T-cell (primary cell): Measurements from ENCODE around the gene CD74. TPM values are rescaled to one million over a fixed set of nuclear protein-coding genes. Genes with fewer than 3 reads are reported as not detected.
A peak's percentile ranks its signal among the peaks of the same experiment; 100 is the strongest.

Source experiments
- ATAC-seq, 4 experiments: fragments of 200-7000 bp in 3 of 4; fragments of 150-1000 bp in 1 of 4; cut with Tn5 transposase; replicated peaks in 1 of 4; 1 replicate in 3 of 4; 2 replicates in 1 of 4; pipeline ENCODE4 v1.10.0; 2021; ENCODE audit warnings: moderate library complexity in 3 of 4, mild to moderate bottlenecking in 2 of 4, moderate number of reproducible peaks in 1 of 4
- CTCF ChIA-PET, 2 donors: fragments of 300-600 bp; sonication (Branson Sonifier 250); formaldehyde crosslinking; loops; one replicate each; lab custom pipeline; 2022; ENCODE audit warnings: antibody characterized with exemption in 2 of 2; lab: Charles Lee
- POLR2A ChIA-PET, 2 donors: fragments of 300-600 bp; sonication (Branson Sonifier 250); formaldehyde crosslinking; loops; one replicate each; lab custom pipeline; 2022; ENCODE audit warnings: antibody characterized with exemption in 2 of 2; lab: Charles Lee
- DNase-seq, 35 experiments: peaks; one replicate each; pipeline versions ENCODE4 v3.0.0 to v3.0.0-alpha.2; 2013 to 2023
- H3K27ac ChIP-seq: one replicate; pipeline ENCODE4 v1.5.1; 2013; ENCODE audit warnings: low read length
- H3K27me3 ChIP-seq, 2 experiments: replicated peaks in 1 of 2; 1 replicate in 1 of 2; 2 replicates in 1 of 2; pipeline versions ENCODE4 v1.6.1 to v1.7.0; 2013; ENCODE audit warnings: low read length in 1 of 2, mixed read lengths in 1 of 2; ENCODE audit not compliant: control insufficient read depth in 2 of 2, insufficient read depth in 2 of 2; ENCODE audit errors: extremely low read depth in 1 of 2
- H3K36me3 ChIP-seq, 2 donors: 1 replicate in 1 of 2; 2 replicates in 1 of 2; pipeline versions ENCODE4 v1.6.1 to v1.7.0; 2013; ENCODE audit warnings: low read length in 1 of 2; ENCODE audit not compliant: control insufficient read depth in 2 of 2, insufficient read depth in 1 of 2; ENCODE audit errors: extremely low read depth in 1 of 2
- H3K4me1 ChIP-seq, 2 experiments: 1 replicate in 1 of 2; 2 replicates in 1 of 2; pipeline versions ENCODE4 v1.6.1 to v1.7.0; 2013; ENCODE audit warnings: low read length in 2 of 2, mixed read lengths in 1 of 2; ENCODE audit not compliant: insufficient read depth in 2 of 2, control insufficient read depth in 1 of 2; ENCODE audit errors: extremely low read depth in 1 of 2
- H3K4me3 ChIP-seq, 2 donors: 1 replicate in 1 of 2; 2 replicates in 1 of 2; pipeline versions ENCODE4 v1.5.1 to v1.7.0; 2013; ENCODE audit warnings: mild to moderate bottlenecking in 2 of 2, low read length in 1 of 2, moderate library complexity in 1 of 2; ENCODE audit not compliant: control insufficient read depth in 1 of 2; ENCODE audit errors: extremely low read depth in 1 of 2
- H3K9me3 ChIP-seq: 2 replicates; pipeline ENCODE4 v1.7.0; 2013
- H3K27ac Mint-ChIP-seq, 2 donors: one replicate each; pipeline ENCODE4 v1.8.0; 2020 to 2021; ENCODE audit warnings: mild to moderate bottlenecking in 2 of 2, mixed read lengths in 2 of 2
- H3K27me3 Mint-ChIP-seq, 2 donors: one replicate each; pipeline ENCODE4 v1.8.0; 2021 to 2022; ENCODE audit warnings: mixed read lengths in 2 of 2
- H3K36me3 Mint-ChIP-seq: one replicate; pipeline ENCODE4 v1.8.0; 2021; ENCODE audit warnings: mixed read lengths
- H3K4me1 Mint-ChIP-seq, 3 donors: one replicate each; pipeline ENCODE4 v1.8.0; 2020 to 2022; ENCODE audit warnings: mixed read lengths in 3 of 3, mild to moderate bottlenecking in 1 of 3
- H3K4me3 Mint-ChIP-seq, 3 donors: one replicate each; pipeline ENCODE4 v1.8.0; 2020 to 2022; ENCODE audit warnings: mild to moderate bottlenecking in 3 of 3, mixed read lengths in 3 of 3, moderate library complexity in 3 of 3
- H3K9me3 Mint-ChIP-seq, 3 donors: one replicate each; pipeline ENCODE4 v1.8.0; 2020 to 2022; ENCODE audit warnings: mixed read lengths in 3 of 3
- WGBS: methylation state at CpG from one replicate; pipeline ENCODE4 v1.1.5; 2013; ENCODE audit warnings: missing lambda C conversion rate; ENCODE audit not compliant: insufficient coverage; 5-methylcytosine and 5-hydroxymethylcytosine counted together
- total RNA-seq, 35 experiments: library from RNA in 6 of 35; stranded (reverse) in 6 of 35; fragments of 120-200 nt in 1 of 35; gene quantifications; one replicate each; pipeline versions ENCODE4 v1.2.1 to v1.2.4 and lab custom pipeline; 2013 to 2026

CD74 gene
- total RNA-seq, 5 donors from 2014 or later (not counting 1 experiment from before 2014, with no cell fraction given): 201 to 512 (median 406) TPM

DNA sequence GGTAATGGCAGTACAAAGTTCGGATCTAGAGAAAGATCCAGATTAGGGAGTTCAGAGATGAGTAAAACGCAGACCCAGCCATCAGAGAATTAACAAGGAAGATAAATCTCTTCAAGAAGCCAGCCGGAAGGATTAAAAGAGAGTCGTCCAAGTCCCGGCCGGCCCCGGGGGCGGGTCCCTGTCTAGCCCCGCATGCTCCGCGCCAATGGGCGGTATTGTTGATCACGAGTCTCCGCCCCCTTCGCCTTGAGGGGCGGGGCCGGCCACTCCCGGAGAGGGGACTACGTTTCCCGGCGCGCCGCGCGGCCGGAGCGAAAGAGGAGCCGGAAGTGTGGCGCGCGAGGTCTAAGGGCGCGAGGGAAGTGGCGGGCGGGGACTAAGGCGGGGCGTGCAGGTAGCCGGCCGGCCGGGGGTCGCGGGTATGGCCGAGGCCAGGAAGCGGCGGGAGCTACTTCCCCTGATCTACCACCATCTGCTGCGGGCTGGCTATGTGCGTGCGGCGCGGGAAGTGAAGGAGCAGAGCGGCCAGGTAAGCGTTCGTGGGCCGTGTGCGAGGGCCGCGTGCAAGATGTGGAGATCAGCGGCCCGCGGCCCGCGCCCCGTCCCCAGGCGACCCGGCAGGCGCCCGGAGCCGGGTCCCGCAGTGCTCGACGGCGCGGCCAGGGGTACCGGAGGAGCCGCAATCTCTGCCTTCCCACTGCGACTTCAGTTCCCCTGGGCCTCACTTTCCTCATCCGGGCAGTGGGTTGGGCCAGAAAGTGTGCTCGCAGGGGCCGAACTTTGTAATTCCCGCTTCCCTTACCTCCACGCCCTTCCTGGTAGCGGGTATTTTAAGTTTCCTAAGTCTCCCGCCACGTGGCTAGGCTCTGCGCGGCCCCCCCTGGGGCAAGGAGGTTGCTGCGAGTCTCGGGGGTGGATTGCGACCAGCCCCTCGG is 55.1 kb downstream of the CD74 start, which contains the start of gene TCOF1:
TCOF1 (plus strand) TSS at position 372 of the 935 bp plus-strand sequence; CDS start at position 422, 50 bp downstream.
- H3K27ac Mint-ChIP-seq: peak within 1 kb of the TSS; percentile 88 to 96
- H3K36me3 Mint-ChIP-seq: peaks cover 22% of the 10 kb centered on the region
- under 1% methylated on average over 83 of the region's 90 CpGs for WGBS
- Histone ChIP-seq H3K9me3 (no peaks in the 10 kb centered on the region), H3K4me3 (peak within 1 kb of the TSS; percentile 54 to 71), H3K27ac (peak within 1 kb of the TSS; percentile 48), H3K36me3 (peaks cover 3 to 31% of the 10 kb centered on the region in 2 donors), H3K27me3 (peaks cover 0 to 2% of the 10 kb centered on the region in 2 experiments), H3K4me1 (peaks cover 4 to 34% of the 10 kb centered on the region in 2 experiments)
- peak within 1 kb of the TSS; percentile 85 to 88 (median 86) for H3K4me3 Mint-ChIP-seq
- DNase-seq: peak; percentile 91 to 98 (median 95)
- H3K4me1 Mint-ChIP-seq: peaks cover 42 to 49% (median 48%) of the 10 kb centered on the region in 3 donors
- ChIA-PET CTCF (no interaction called here), POLR2A (interaction anchor here in 1 of 2 donors (0.6 to 0.8 kb wide), 2 partner anchors 54 to 121 kb away, joined by 3 read pairs; no protein-coding TSS in a partner anchor)
- H3K27me3 Mint-ChIP-seq: no peaks in the 10 kb centered on the region
- ATAC-seq: peak; percentile 97 to 99 (median 98)
- H3K9me3 Mint-ChIP-seq: no peaks in the 10 kb centered on the region

DNA sequence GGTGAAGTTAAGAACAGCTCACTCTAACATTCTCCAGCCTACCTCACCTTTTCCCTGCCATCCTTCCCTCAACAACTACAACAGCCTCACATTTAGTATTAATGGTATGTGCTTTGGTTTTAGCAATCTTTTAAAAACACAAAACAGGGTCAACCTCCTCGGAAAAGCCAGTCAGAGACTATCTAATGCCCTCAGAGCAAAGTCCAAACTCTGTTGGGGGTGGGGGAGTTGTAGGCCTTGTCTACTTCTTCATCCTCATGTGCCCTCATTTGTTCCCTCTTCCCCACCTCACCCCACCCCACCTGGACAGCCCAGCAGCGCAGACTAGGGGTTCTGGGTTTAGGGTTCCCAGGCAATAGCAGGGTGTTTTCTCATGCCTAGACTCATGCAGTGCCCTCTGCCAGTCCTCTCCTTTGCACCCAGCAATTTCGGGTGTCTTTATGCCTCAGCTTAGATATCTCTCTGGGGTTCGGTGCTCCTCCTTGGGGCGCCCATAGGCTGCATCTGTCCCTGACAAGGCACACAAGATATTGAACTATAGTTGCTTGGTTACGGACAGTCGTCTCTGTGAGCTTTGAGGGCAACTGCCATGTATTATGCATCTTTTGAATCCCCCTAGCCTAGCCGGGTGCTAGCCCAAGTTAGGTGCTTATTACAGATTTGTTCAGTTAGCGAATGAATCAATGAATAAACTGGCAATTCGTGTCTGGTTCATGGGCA is 56.0 kb downstream of the CD74 start:
- H3K27me3 ChIP-seq: peaks cover 0 to 2% of the 10 kb centered on the region in 2 experiments
- WGBS: 68% methylated on average over 6 of the region's 10 CpGs
- ATAC-seq (no peak), DNase-seq (peak in 1 of 35 experiments; percentile 4)
- peak overlapping the region; percentile 48 for H3K27ac ChIP-seq
- CTCF ChIA-PET: no interaction called here
- H3K4me3 ChIP-seq: peak overlapping the region in 1 of 2 donors; percentile 71
- no peaks in the 10 kb centered on the region for H3K27me3 Mint-ChIP-seq
- H3K27ac Mint-ChIP-seq: peak overlapping the region; percentile 88 to 96
- peaks cover 15% of the 10 kb centered on the region for H3K36me3 Mint-ChIP-seq
- H3K4me3 Mint-ChIP-seq: peak overlapping the region; percentile 85 to 88 (median 86)
- H3K9me3 Mint-ChIP-seq: no peaks in the 10 kb centered on the region
- H3K9me3 ChIP-seq: no peaks in the 10 kb centered on the region
- peaks cover 4 to 32% of the 10 kb centered on the region in 2 experiments for H3K4me1 ChIP-seq
- H3K4me1 Mint-ChIP-seq: peaks cover 35 to 41% (median 41%) of the 10 kb centered on the region in 3 donors
- peaks cover 0 to 22% of the 10 kb centered on the region in 2 donors for H3K36me3 ChIP-seq
- POLR2A ChIA-PET: interaction anchor here in 1 of 2 donors (0.8 kb wide), 1 partner anchor 54 kb away, joined by 3 read pairs; no protein-coding TSS in a partner anchor

DNA sequence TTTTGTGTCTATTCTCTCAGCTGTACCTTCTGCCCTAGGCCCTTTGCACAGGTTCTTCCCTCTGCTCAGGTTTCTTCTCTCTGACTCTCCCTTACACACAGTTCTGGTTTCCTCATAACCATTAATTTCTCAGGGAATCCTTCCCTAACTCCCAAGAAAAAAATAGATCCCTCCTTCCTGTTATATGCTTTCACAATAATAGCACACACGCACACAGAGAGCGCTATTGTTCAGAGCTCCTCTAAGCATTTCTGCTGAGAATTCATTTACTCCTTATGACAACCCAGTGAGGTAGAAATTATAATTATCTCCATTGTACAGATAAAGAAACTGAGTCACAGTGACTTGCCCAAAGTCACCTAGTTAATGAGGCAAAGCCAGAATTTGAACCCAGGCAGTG is 56.9 kb downstream of the CD74 start:
- H3K4me3 Mint-ChIP-seq: no peak overlapping the region
- Histone ChIP-seq H3K4me3 (no peak overlapping the region), H3K9me3 (no peaks in the 10 kb centered on the region), H3K27ac (no peak overlapping the region), H3K27me3 (peaks cover 0 to 2% of the 10 kb centered on the region in 2 experiments), H3K4me1 (peaks cover 4 to 36% of the 10 kb centered on the region in 2 experiments), H3K36me3 (peaks cover 0 to 13% of the 10 kb centered on the region in 2 donors)
- H3K27me3 Mint-ChIP-seq: no peaks in the 10 kb centered on the region
- peaks cover 38 to 43% (median 41%) of the 10 kb centered on the region in 3 donors for H3K4me1 Mint-ChIP-seq
- no CpG with 5 or more reads among the region's 2 CpGs for WGBS
- CTCF ChIA-PET: interaction anchor here in 1 of 2 donors (1.0 kb wide), 1 partner anchor 94 kb away, joined by 4 read pairs; no protein-coding TSS in a partner anchor
- no peak for ATAC-seq
- H3K36me3 Mint-ChIP-seq: peaks cover 10% of the 10 kb centered on the region
- POLR2A ChIA-PET: no interaction called here
- H3K9me3 Mint-ChIP-seq: no peaks in the 10 kb centered on the region
- no peak for DNase-seq
- no peak overlapping the region for H3K27ac Mint-ChIP-seq

DNA sequence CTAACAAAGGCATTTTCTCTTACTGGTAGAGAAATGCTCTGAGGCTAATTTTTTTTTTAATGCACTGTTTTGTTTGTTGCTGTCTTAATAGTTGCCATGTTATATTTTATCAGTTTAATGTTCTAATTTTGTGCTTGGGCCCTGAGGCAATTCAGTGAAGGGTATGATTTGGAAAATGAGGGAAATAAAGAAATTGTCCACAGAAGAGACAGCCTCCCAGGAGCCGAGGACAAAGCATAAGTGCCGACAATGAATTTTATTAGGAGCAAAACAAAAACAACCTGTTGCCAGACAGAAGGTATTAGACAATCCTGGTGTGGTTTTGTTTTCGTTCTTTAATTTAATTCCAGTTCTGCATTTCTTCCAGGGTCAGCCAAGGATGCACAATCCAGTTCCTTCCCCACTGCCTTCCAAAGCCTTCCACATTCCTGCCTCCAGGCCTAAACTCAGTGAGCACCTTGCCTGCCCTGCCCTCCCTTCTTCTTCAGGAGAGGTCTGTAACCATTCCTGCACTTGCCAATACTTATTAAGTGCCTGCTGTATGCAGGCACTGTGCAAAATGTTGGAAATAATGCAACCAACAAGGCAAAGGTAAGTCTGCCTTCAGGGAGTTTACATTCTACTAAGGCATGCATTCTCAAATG is 59.6 kb downstream of the CD74 start:
- H3K27me3 ChIP-seq: peaks cover 0 to 2% of the 10 kb centered on the region in 2 experiments
- Mint-ChIP-seq H3K27me3 (no peaks in the 10 kb centered on the region), H3K27ac (no peak overlapping the region), H3K36me3 (no peaks in the 10 kb centered on the region), H3K4me1 (peaks cover 21 to 27% (median 24%) of the 10 kb centered on the region in 3 donors), H3K9me3 (no peaks in the 10 kb centered on the region), H3K4me3 (no peak overlapping the region)
- ChIA-PET POLR2A (interaction anchor here in 1 of 2 donors (0.7 kb wide), 1 partner anchor 63 kb away, joined by 3 read pairs; no protein-coding TSS in a partner anchor), CTCF (no interaction called here)
- DNase-seq (no peak), ATAC-seq (no peak)
- WGBS: 100% methylated on average over 2 of the region's 3 CpGs
- H3K4me1 ChIP-seq: peaks cover 2 to 21% of the 10 kb centered on the region in 2 experiments
- no peak overlapping the region for H3K4me3 ChIP-seq
- no peaks in the 10 kb centered on the region for H3K36me3 ChIP-seq
- H3K9me3 ChIP-seq: no peaks in the 10 kb centered on the region
- H3K27ac ChIP-seq: no peak overlapping the region

DNA sequence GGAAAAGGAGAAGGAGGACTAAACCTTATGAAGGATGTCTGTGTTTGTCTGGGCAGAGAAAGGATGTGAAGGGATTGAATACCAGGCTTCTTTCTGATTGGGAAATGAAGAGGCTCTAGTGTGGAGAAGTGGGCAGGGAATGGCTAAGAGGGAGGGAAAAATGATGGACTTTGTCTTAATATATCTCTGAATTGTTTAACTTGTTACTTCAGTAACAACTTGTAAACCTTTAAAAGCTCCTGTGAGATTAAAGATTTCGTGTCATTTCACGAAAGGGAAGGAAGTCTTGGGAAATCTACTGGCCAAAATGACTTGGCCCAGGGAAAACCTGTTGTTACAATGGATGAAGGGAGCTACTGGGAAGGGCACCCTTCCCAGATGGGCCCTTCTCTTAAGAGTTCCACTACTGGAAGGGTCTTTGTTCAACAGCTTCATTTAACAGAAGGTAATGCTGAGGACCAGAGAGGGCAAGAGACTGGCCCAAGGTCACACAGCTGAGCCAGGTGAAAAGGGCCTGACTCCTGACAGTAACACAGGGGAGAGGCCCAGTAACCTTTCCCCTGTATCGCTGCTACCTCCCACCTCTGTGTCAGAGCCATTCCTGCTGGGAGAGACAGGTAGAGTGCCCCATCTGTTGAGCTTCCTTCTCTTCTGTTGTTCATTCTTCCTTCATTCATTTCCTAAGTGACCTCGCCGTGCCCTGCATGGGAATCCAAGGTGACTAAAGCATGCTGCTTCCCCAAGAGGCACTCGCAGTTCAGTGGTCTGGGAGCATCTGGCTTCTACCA is 60.3 kb downstream of the CD74 start:
- H3K36me3 Mint-ChIP-seq: no peaks in the 10 kb centered on the region
- POLR2A ChIA-PET: interaction anchor here in 1 of 2 donors (0.7 kb wide), 1 partner anchor 64 kb away, joined by 3 read pairs; no protein-coding TSS in a partner anchor
- H3K27ac Mint-ChIP-seq: peak overlapping the region in 1 of 2 donors; percentile 41
- ATAC-seq: no peak
- CTCF ChIA-PET: interaction anchor here in 1 of 2 donors (0.5 kb wide), 1 partner anchor 14 kb away, joined by 3 read pairs; no protein-coding TSS in a partner anchor
- H3K27ac ChIP-seq: no peak overlapping the region
- H3K9me3 Mint-ChIP-seq: no peaks in the 10 kb centered on the region
- peaks cover 0 to 2% of the 10 kb centered on the region in 2 experiments for H3K27me3 ChIP-seq
- no peak overlapping the region for H3K4me3 Mint-ChIP-seq
- no peak overlapping the region for H3K4me3 ChIP-seq
- peaks cover 2 to 17% of the 10 kb centered on the region in 2 experiments for H3K4me1 ChIP-seq
- no peaks in the 10 kb centered on the region for H3K27me3 Mint-ChIP-seq
- H3K9me3 ChIP-seq: no peaks in the 10 kb centered on the region
- no CpG with 5 or more reads among the region's 6 CpGs for WGBS
- H3K36me3 ChIP-seq: no peaks in the 10 kb centered on the region
- no peak for DNase-seq
- H3K4me1 Mint-ChIP-seq: peaks cover 21 to 25% (median 21%) of the 10 kb centered on the region in 3 donors
